ENCODE data around the gene TRAK2. TPM values are rescaled to one million over a fixed set of nuclear protein-coding genes. Genes with fewer than 3 reads are reported as not detected.

The TRAK2 gene
- total RNA-seq, 1 experiment from 2014 or later, result 6.0 TPM

GRCh38 chr2:201482543-201482942, 31.3 kb upstream of the TRAK2 start:
- Histone ChIP-seq H3K9me3 (ENCODE audit: low read length) (no peaks in the 10 kb centered on the region), H3K79me2 (ENCODE audit: low read length) (no peaks in the 10 kb centered on the region), H3K4me1 (ENCODE audit: low read length) (no peaks in the 10 kb centered on the region), H3K9ac (ENCODE audit: low read length) (no peak overlapping the region), H3K4me2 (ENCODE audit: low read depth, low read length, poor library complexity, severe bottlenecking) (no peak overlapping the region), H3K9me2 (replicated peaks; ENCODE audit: insufficient read depth, low read length) (no peaks in the 10 kb centered on the region), H2AFZ (ENCODE audit: low read length) (no peak overlapping the region), H3K4me3 (ENCODE audit: low read length) (no peak overlapping the region), H4K20me1 (ENCODE audit: insufficient read depth, low read depth, low read length) (no peaks in the 10 kb centered on the region), H3K36me3 (ENCODE audit: insufficient read depth, low read length) (no peaks in the 10 kb centered on the region), H3K27ac (ENCODE audit: low read length) (no peak overlapping the region), H3K27me3 (ENCODE audit: low read length) (no peaks in the 10 kb centered on the region)
- no peak for DNase-seq

GRCh38 chr2:201472411-201472810, 21.2 kb upstream of the TRAK2 start:
- H3K9me2 ChIP-seq (replicated peaks; ENCODE audit: insufficient read depth, low read length), result no peaks in the 10 kb centered on the region
- no peak overlapping the region for H3K9ac ChIP-seq (ENCODE audit: low read length)
- no peaks in the 10 kb centered on the region for H3K36me3 ChIP-seq (ENCODE audit: insufficient read depth, low read length)
- no peak overlapping the region for H3K4me2 ChIP-seq (ENCODE audit: low read depth, low read length, poor library complexity, severe bottlenecking)
- H3K27ac ChIP-seq (ENCODE audit: low read length), result no peak overlapping the region
- no peak for DNase-seq
- no peaks in the 10 kb centered on the region for H3K9me3 ChIP-seq (ENCODE audit: low read length)
- H3K27me3 ChIP-seq (ENCODE audit: low read length), result no peaks in the 10 kb centered on the region
- H3K4me1 ChIP-seq (ENCODE audit: low read length), result no peaks in the 10 kb centered on the region
- H4K20me1 ChIP-seq (ENCODE audit: insufficient read depth, low read depth, low read length), result no peaks in the 10 kb centered on the region
- H2AFZ ChIP-seq (ENCODE audit: low read length), result no peak overlapping the region
- H3K4me3 ChIP-seq (ENCODE audit: low read length), result no peak overlapping the region
- no peaks in the 10 kb centered on the region for H3K79me2 ChIP-seq (ENCODE audit: low read length)

DNA sequence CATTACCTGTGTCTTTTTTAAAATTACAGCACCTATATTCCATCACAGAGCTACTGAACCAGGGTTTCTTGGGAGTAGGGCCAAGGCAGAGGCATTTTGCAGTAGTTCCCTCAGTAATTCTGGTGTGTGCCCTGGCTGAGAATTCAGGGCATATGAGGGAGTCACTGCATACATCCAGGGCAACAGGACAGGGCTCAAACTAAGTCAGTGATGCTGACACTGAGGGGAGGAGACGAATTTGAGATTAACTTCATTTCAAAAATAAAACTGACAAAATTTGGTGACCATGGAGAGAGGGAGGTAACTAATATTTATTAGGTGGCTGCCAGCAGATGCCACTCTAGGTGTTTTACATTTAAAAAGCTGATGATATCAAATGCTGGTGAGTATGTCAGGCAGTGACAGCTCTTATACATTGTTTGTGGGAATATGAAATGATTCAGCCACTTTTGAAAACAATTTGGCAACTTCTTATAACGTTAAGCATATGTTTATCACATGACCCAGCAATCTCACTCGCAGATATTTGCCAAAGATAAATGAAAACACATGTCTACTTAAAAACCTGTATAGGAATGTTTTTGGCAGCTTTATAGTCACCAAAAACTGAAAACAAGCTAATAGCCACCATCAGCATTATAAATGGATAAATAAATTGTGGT, 20.6 kb upstream of the TRAK2 start:
- no peaks in the 10 kb centered on the region for H3K9me2 ChIP-seq (replicated peaks; ENCODE audit: insufficient read depth, low read length)
- no peaks in the 10 kb centered on the region for H3K79me2 ChIP-seq (ENCODE audit: low read length)
- H3K9me3 ChIP-seq (ENCODE audit: low read length), result no peaks in the 10 kb centered on the region
- H3K9ac ChIP-seq (ENCODE audit: low read length), result no peak overlapping the region
- H2AFZ ChIP-seq (ENCODE audit: low read length), result no peak overlapping the region
- H3K4me2 ChIP-seq (ENCODE audit: low read depth, low read length, poor library complexity, severe bottlenecking), result no peak overlapping the region
- no peaks in the 10 kb centered on the region for H4K20me1 ChIP-seq (ENCODE audit: insufficient read depth, low read depth, low read length)
- no peaks in the 10 kb centered on the region for H3K36me3 ChIP-seq (ENCODE audit: insufficient read depth, low read length)
- H3K4me3 ChIP-seq (ENCODE audit: low read length), result no peak overlapping the region
- H3K27ac ChIP-seq (ENCODE audit: low read length), result no peak overlapping the region
- no peaks in the 10 kb centered on the region for H3K27me3 ChIP-seq (ENCODE audit: low read length)
- no peak for DNase-seq
- H3K4me1 ChIP-seq (ENCODE audit: low read length), result no peaks in the 10 kb centered on the region

- Histone ChIP-seq H3K4me3 (ENCODE audit: low read length) (no peak overlapping the region), H3K36me3 (ENCODE audit: insufficient read depth, low read length) (no peaks in the 10 kb centered on the region), H3K4me2 (ENCODE audit: low read depth, low read length, poor library complexity, severe bottlenecking) (no peak overlapping the region)
Observed at GRCh38 chr2:201470821-201471731, 19.8 kb upstream of the TRAK2 start.

DNA sequence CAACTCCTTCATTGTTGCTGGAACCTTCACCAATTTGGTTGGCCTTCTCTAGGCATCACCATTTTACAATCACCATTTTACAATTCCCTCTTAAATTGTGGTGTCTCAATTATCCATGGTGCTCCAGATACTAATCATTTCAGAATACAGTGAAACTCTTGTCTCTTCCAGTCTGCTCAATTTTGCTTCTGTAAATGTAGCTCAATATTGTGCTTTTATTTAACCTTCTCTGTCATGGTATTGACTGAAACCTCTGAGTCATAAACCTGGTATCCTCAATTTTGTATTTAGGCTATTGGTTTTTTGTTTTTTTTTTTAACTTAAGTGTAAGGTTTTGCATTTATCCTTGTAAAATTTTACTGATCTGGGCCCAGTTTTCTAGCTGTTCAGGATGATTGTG, 16.4 kb upstream of the TRAK2 start:
- no peaks in the 10 kb centered on the region for H3K9me3 ChIP-seq (ENCODE audit: low read length)

More at GRCh38 chr2:201470821-201471731, 19.8 kb upstream of the TRAK2 start:
- H3K9ac ChIP-seq (ENCODE audit: low read length), result no peak overlapping the region
- H3K9me3 ChIP-seq (ENCODE audit: low read length), result no peaks in the 10 kb centered on the region
- H3K27ac ChIP-seq (ENCODE audit: low read length), result no peak overlapping the region
- H3K27me3 ChIP-seq (ENCODE audit: low read length), result no peaks in the 10 kb centered on the region
- H2AFZ ChIP-seq (ENCODE audit: low read length), result no peak overlapping the region
- no peak for DNase-seq
- H4K20me1 ChIP-seq (ENCODE audit: insufficient read depth, low read depth, low read length), result no peaks in the 10 kb centered on the region
- no peaks in the 10 kb centered on the region for H3K79me2 ChIP-seq (ENCODE audit: low read length)
- no peaks in the 10 kb centered on the region for H3K9me2 ChIP-seq (replicated peaks; ENCODE audit: insufficient read depth, low read length)
- H3K4me1 ChIP-seq (ENCODE audit: low read length), result no peaks in the 10 kb centered on the region

GRCh38 chr2:201466050-201466675, 14.9 kb upstream of the TRAK2 start:
- Histone ChIP-seq H2AFZ (ENCODE audit: low read length) (no peak overlapping the region), H3K36me3 (ENCODE audit: insufficient read depth, low read length) (no peaks in the 10 kb centered on the region), H3K9ac (ENCODE audit: low read length) (no peak overlapping the region), H3K27ac (ENCODE audit: low read length) (no peak overlapping the region), H3K4me2 (ENCODE audit: low read depth, low read length, poor library complexity, severe bottlenecking) (no peak overlapping the region), H3K4me3 (ENCODE audit: low read length) (no peak overlapping the region), H3K9me2 (replicated peaks; ENCODE audit: insufficient read depth, low read length) (no peaks in the 10 kb centered on the region), H3K9me3 (ENCODE audit: low read length) (no peaks in the 10 kb centered on the region), H3K79me2 (ENCODE audit: low read length) (no peaks in the 10 kb centered on the region), H3K27me3 (ENCODE audit: low read length) (no peaks in the 10 kb centered on the region), H3K4me1 (ENCODE audit: low read length) (no peaks in the 10 kb centered on the region), H4K20me1 (ENCODE audit: insufficient read depth, low read depth, low read length) (no peaks in the 10 kb centered on the region)
- DNase-seq, result no peak

More for the DNA sequence above, 16.4 kb upstream of the TRAK2 start:
- no peaks in the 10 kb centered on the region for H3K9me2 ChIP-seq (replicated peaks; ENCODE audit: insufficient read depth, low read length)
- H3K4me1 ChIP-seq (ENCODE audit: low read length), result no peaks in the 10 kb centered on the region
- H3K9ac ChIP-seq (ENCODE audit: low read length), result no peak overlapping the region
- H3K4me2 ChIP-seq (ENCODE audit: low read depth, low read length, poor library complexity, severe bottlenecking), result no peak overlapping the region
- no peak overlapping the region for H3K27ac ChIP-seq (ENCODE audit: low read length)
- DNase-seq, result no peak
- H4K20me1 ChIP-seq (ENCODE audit: insufficient read depth, low read depth, low read length), result no peaks in the 10 kb centered on the region
- H3K79me2 ChIP-seq (ENCODE audit: low read length), result no peaks in the 10 kb centered on the region
- H3K4me3 ChIP-seq (ENCODE audit: low read length), result no peak overlapping the region
- no peaks in the 10 kb centered on the region for H3K36me3 ChIP-seq (ENCODE audit: insufficient read depth, low read length)
- no peaks in the 10 kb centered on the region for H3K27me3 ChIP-seq (ENCODE audit: low read length)
- no peak overlapping the region for H2AFZ ChIP-seq (ENCODE audit: low read length)

GRCh38 chr2:201465524-201465971, 14.3 kb upstream of the TRAK2 start:
- Histone ChIP-seq H3K9me3 (ENCODE audit: low read length) (no peaks in the 10 kb centered on the region), H3K36me3 (ENCODE audit: insufficient read depth, low read length) (no peaks in the 10 kb centered on the region), H3K27ac (ENCODE audit: low read length) (no peak overlapping the region), H3K4me3 (ENCODE audit: low read length) (no peak overlapping the region), H3K4me2 (ENCODE audit: low read depth, low read length, poor library complexity, severe bottlenecking) (no peak overlapping the region), H4K20me1 (ENCODE audit: insufficient read depth, low read depth, low read length) (no peaks in the 10 kb centered on the region), H2AFZ (ENCODE audit: low read length) (no peak overlapping the region), H3K9me2 (replicated peaks; ENCODE audit: insufficient read depth, low read length) (no peaks in the 10 kb centered on the region), H3K27me3 (ENCODE audit: low read length) (no peaks in the 10 kb centered on the region), H3K79me2 (ENCODE audit: low read length) (no peaks in the 10 kb centered on the region), H3K9ac (ENCODE audit: low read length) (no peak overlapping the region), H3K4me1 (ENCODE audit: low read length) (no peaks in the 10 kb centered on the region)
- DNase-seq, result no peak

DNA sequence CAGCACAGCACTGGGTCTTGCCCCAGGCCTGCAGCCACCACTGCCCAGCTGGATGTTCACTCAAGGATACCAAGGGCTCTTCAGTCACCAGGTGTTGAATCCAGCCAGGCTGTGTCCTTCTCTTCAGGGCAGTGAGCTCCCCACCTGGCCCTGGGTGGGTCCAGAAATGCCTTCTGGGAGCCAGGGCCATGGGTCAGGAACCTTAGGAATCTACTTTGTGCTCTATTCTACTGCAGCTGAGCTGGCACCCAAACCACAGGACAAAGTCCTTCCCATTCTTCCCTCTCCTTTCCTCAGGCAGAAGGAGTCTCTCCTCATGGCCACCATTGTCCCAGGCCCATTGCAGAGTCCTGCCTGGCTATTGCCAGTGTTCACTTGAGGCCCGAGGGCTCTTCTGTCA, 13.3 kb upstream of the TRAK2 start:
- Histone ChIP-seq H3K4me3 (ENCODE audit: low read length) (no peak overlapping the region), H4K20me1 (ENCODE audit: insufficient read depth, low read depth, low read length) (no peaks in the 10 kb centered on the region), H3K4me2 (ENCODE audit: low read depth, low read length, poor library complexity, severe bottlenecking) (no peak overlapping the region), H3K79me2 (ENCODE audit: low read length) (no peaks in the 10 kb centered on the region), H3K9me3 (ENCODE audit: low read length) (no peaks in the 10 kb centered on the region), H3K9ac (ENCODE audit: low read length) (no peak overlapping the region), H3K36me3 (ENCODE audit: insufficient read depth, low read length) (no peaks in the 10 kb centered on the region), H3K4me1 (ENCODE audit: low read length) (no peaks in the 10 kb centered on the region), H3K27ac (ENCODE audit: low read length) (no peak overlapping the region), H3K27me3 (ENCODE audit: low read length) (no peaks in the 10 kb centered on the region), H3K9me2 (replicated peaks; ENCODE audit: insufficient read depth, low read length) (no peaks in the 10 kb centered on the region), H2AFZ (ENCODE audit: low read length) (no peak overlapping the region)
- no peak for DNase-seq

Data from Karpas-422 (cell line).